GM12874 (cell line): ENCODE data around the gene IGHMBP2.

Experiments used
- TF ChIP-seq, protein P1 (sequence below): IDR thresholded peaks from 2 replicates; pipeline ENCODE4 v1.5.1; 2011; ENCODE audit warnings: low read depth, mild to moderate bottlenecking, control low read depth, low read length, moderate library complexity; ENCODE audit not compliant: insufficient read depth

IGHMBP2 gene

DNA sequence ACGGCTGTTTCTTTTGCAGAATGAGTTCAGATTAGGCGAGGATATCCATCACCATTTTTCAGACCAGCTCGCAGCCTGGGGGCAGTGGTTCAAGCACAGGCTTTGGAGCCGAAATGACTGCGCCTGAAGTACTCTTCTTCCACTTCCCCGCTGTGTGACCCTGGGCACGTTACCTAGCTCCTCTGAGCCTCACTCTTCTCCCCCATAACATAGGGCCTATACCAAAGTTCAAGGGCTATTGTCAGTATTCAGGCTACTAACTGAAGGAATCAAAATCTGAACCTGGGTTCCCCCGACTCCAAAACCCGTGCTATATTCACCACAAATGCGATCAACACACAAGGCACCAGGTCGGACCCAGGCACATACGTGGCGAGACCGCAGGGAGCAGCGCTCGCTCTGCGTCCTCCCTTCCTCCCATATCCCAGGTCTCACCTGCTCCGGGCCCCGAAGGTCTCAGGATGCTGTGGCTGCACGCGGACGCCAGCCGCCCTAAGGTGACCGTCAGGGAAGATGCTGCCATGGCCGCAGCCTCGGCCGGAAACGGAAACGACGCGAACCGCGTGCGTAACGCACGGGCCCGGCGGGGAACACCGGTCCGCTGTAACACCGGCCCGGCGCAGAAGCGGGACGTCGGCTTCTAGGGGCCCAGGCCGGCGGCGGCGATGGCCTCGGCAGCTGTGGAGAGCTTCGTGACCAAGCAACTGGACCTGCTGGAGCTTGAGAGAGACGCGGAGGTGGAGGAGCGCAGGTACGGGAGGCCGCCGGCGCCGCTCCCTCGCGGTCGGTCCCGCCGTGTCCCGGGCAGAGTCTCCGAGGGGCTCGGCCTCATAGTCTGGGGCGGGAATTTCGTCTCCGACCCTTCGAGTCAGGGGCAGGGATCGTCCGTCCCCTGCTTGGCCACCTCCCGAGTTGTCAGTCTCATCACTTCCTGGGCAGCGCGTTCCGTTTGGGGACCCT, at the start of gene IGHMBP2, which contains the start of gene MRPL21:
IGHMBP2 (plus strand) TSS at position 604 of the 960 bp plus-strand sequence; CDS start at position 666, 62 bp downstream.
MRPL21 (minus strand) TSS at position 545 of the 960 bp plus-strand sequence; CDS start at position 523, 22 bp downstream.
- TF ChIP-seq, protein P1, sequence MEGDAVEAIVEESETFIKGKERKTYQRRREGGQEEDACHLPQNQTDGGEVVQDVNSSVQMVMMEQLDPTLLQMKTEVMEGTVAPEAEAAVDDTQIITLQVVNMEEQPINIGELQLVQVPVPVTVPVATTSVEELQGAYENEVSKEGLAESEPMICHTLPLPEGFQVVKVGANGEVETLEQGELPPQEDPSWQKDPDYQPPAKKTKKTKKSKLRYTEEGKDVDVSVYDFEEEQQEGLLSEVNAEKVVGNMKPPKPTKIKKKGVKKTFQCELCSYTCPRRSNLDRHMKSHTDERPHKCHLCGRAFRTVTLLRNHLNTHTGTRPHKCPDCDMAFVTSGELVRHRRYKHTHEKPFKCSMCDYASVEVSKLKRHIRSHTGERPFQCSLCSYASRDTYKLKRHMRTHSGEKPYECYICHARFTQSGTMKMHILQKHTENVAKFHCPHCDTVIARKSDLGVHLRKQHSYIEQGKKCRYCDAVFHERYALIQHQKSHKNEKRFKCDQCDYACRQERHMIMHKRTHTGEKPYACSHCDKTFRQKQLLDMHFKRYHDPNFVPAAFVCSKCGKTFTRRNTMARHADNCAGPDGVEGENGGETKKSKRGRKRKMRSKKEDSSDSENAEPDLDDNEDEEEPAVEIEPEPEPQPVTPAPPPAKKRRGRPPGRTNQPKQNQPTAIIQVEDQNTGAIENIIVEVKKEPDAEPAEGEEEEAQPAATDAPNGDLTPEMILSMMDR, result no peak

DNA sequence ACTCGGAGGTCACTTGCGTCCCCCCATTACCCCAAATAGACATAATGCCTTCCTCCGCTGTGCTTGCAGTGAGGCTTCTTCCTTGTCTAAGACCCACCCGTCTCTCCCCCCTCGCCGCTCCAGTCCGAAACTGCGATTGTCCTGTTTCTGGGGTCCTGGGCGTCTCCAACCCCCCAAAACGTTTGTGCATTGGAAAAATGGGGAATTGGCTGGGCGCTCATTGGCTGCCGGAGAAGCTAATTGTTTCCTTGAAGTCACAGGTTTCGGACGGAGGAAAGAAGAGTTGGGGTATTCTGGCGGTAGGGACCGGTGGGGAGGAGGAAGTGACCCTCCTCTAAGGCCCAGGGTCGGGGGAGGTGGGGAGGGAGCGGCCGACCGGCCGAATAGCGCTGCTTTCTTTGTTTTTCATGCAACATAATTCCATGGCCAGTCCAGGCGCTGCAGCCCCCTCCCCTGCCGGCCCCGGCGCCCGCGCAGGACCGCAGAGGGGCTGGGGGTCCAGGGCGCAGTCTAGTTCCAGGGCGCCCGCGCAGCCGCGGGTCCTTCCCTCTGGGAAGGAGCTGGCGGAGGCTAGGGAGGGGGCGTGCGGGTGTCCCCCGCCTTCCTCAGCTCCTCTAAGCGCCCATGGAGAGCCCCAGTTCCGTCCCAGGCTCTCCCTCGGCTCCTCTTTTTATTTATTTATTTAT, 49.3 kb upstream of the IGHMBP2 start:
- TF ChIP-seq, protein P1, result no peak

GRCh38 chr11:68855205-68855981, 48.3 kb upstream of the IGHMBP2 start:
- TF ChIP-seq, protein P1, result no peak

GRCh38 chr11:68857037-68857586, 46.6 kb upstream of the IGHMBP2 start:
- TF ChIP-seq, protein P1, result no peak

- TF ChIP-seq, protein P1, result no peak
These were observed 44.6 kb upstream of the IGHMBP2 start for GRCh38 chr11:68859123-68859522.

DNA sequence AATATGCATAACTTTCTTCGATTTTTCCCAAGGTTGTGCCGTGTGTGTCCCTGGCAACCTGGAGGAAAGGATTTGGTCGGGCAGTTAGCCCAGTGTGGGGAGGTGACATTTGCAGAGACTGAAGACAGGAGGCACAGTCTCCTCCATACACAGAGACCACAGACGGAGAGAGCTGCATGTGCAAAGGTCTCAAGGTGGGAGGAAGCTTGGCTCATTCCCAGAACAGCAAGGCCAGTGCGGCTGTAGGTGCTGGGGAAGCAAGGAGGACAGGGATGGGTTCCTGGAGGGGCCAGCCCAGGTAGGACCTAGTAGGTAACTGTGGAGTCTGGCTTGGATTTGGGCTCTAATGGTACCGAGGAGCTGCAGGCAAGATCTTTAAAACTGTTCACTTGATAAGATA, 41.3 kb upstream of the IGHMBP2 start:
- TF ChIP-seq, protein P1, result no peak
